ENCODE results near the gene BPIFB4.
"Not testable (repeated sequence)": the region's sequence is repeated elsewhere in the genome, so short reads cannot be mapped to it uniquely, and the experiment has no call there.

The BPIFB4 gene

GRCh38 chr20:33079259-33079658, at the start of gene BPIFB4:
Gene BPIFB4 (plus strand): TSS chr20:33079643. CDS start chr20:33081527, 1,884 bp downstream.
- no peak for DNase-seq

- no peak for DNase-seq
These were observed 49.4 kb upstream of the BPIFB4 start for GRCh38 chr20:33030076-33030475.

GRCh38 chr20:33030569-33030968, 48.9 kb upstream of the BPIFB4 start:
- no peak for DNase-seq

GRCh38 chr20:33031531-33031930, 47.9 kb upstream of the BPIFB4 start, which contains the start of gene BPIFB6:
Gene BPIFB6 (plus strand): TSS chr20:33031648. CDS start chr20:33031648, 0 bp downstream.
- no peak for DNase-seq

- no peak for DNase-seq
These were observed 46.9 kb upstream of the BPIFB4 start for GRCh38 chr20:33032555-33032954.

GRCh38 chr20:33033381-33033780, 46.1 kb upstream of the BPIFB4 start:
- DNase-seq, result no peak

- DNase-seq, result no peak
These were observed 45.3 kb upstream of the BPIFB4 start for GRCh38 chr20:33034115-33034514.

GRCh38 chr20:33034901-33035492, 44.4 kb upstream of the BPIFB4 start:
- no peak for DNase-seq

GRCh38 chr20:33037456-33037855, 42.0 kb upstream of the BPIFB4 start:
- DNase-seq, result no peak

GRCh38 chr20:33038243-33038642, 41.2 kb upstream of the BPIFB4 start:
- DNase-seq, result no peak

- no peak for DNase-seq
These were observed 37.0 kb upstream of the BPIFB4 start for GRCh38 chr20:33042430-33042829.

- DNase-seq, result no peak
These were observed 36.3 kb upstream of the BPIFB4 start for GRCh38 chr20:33042983-33043730.

GRCh38 chr20:33043731-33044181, 35.7 kb upstream of the BPIFB4 start:
- no peak for DNase-seq

- DNase-seq, result not testable (repeated sequence)
These were observed 34.2 kb upstream of the BPIFB4 start for GRCh38 chr20:33045129-33045721.

GRCh38 chr20:33046412-33046811, 33.0 kb upstream of the BPIFB4 start:
- DNase-seq, result no peak

GRCh38 chr20:33051333-33051732, 28.1 kb upstream of the BPIFB4 start:
- DNase-seq, result no peak

GRCh38 chr20:33053291-33054106, 25.9 kb upstream of the BPIFB4 start, which contains the start of gene BPIFB3:
Gene BPIFB3 (plus strand): TSS chr20:33053903. CDS start chr20:33055436, 1,533 bp downstream.
- DNase-seq, result no peak

GRCh38 chr20:33054381-33054780, 25.1 kb upstream of the BPIFB4 start:
- DNase-seq, result no peak

- DNase-seq, result no peak
These were observed 24.7 kb upstream of the BPIFB4 start for GRCh38 chr20:33054791-33055190.

- DNase-seq, result no peak
These were observed 20.3 kb upstream of the BPIFB4 start for GRCh38 chr20:33059136-33059535.

- no peak for DNase-seq
These were observed 19.6 kb upstream of the BPIFB4 start for GRCh38 chr20:33059741-33060390.

GRCh38 chr20:33061658-33062028, 17.8 kb upstream of the BPIFB4 start:
- DNase-seq, result no peak
